ENCODE data around the gene VSIG10.

DNA sequence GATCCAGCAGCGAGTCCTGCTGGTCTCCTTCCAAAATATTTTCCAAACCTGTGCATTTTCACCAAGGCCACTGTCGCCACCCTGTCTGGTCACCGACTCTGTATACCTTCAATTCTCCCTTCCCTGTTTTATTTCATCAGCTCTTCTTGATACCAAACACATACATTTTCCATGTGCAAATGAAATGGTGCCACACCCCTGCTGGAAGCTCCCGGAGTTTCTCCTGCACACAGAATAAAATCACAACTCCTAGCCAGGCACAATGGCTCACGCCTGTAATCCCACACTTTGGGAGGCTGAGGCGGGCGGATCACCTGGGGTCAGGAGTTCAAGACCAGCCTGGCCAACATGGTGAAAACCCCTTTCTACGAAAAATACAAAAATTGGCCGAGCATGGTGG, 14.0 kb downstream of the VSIG10 start:
- TF ChIP-seq, protein P1, sequence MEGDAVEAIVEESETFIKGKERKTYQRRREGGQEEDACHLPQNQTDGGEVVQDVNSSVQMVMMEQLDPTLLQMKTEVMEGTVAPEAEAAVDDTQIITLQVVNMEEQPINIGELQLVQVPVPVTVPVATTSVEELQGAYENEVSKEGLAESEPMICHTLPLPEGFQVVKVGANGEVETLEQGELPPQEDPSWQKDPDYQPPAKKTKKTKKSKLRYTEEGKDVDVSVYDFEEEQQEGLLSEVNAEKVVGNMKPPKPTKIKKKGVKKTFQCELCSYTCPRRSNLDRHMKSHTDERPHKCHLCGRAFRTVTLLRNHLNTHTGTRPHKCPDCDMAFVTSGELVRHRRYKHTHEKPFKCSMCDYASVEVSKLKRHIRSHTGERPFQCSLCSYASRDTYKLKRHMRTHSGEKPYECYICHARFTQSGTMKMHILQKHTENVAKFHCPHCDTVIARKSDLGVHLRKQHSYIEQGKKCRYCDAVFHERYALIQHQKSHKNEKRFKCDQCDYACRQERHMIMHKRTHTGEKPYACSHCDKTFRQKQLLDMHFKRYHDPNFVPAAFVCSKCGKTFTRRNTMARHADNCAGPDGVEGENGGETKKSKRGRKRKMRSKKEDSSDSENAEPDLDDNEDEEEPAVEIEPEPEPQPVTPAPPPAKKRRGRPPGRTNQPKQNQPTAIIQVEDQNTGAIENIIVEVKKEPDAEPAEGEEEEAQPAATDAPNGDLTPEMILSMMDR (IDR thresholded peaks at IDR 0.05; ENCODE audit: insufficient read depth, low read length) = no peak
- TF ChIP-seq POLR2AphosphoS5 (IDR thresholded peaks at IDR 0.05; ENCODE audit: low read depth) (no peak), REST (IDR thresholded peaks at IDR 0.05; ENCODE audit: insufficient replicate concordance, low read depth) (no peak)

Measured in HL-60 (cell line).